ENCODE results near the gene MTX1. TPM values are rescaled to one million over a fixed set of nuclear protein-coding genes. Genes with fewer than 3 reads are reported as not detected.
A peak's percentile ranks its signal among the peaks of the same experiment; 100 is the strongest.
"Not testable (repeated sequence)": the region's sequence is repeated elsewhere in the genome, so short reads cannot be mapped to it uniquely, and the experiment has no call there.

Gene MTX1
- total RNA-seq, 3 donors from 2014 or later = 41.1 to 50.8 (median 44.8) TPM

GRCh38 chr1:155207806-155208540, 522 bp upstream of the MTX1 start, which contains the start of gene THBS3:
TSS of gene THBS3 (minus strand) at chr1:155207897. CDS start at chr1:155207876, 21 bp downstream.
- no peak for TF ChIP-seq POLR2A (IDR thresholded peaks at IDR 0.05)
- TF ChIP-seq POLR2AphosphoS5 (IDR thresholded peaks at IDR 0.05) = no peak
- TF ChIP-seq, protein P1, sequence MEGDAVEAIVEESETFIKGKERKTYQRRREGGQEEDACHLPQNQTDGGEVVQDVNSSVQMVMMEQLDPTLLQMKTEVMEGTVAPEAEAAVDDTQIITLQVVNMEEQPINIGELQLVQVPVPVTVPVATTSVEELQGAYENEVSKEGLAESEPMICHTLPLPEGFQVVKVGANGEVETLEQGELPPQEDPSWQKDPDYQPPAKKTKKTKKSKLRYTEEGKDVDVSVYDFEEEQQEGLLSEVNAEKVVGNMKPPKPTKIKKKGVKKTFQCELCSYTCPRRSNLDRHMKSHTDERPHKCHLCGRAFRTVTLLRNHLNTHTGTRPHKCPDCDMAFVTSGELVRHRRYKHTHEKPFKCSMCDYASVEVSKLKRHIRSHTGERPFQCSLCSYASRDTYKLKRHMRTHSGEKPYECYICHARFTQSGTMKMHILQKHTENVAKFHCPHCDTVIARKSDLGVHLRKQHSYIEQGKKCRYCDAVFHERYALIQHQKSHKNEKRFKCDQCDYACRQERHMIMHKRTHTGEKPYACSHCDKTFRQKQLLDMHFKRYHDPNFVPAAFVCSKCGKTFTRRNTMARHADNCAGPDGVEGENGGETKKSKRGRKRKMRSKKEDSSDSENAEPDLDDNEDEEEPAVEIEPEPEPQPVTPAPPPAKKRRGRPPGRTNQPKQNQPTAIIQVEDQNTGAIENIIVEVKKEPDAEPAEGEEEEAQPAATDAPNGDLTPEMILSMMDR (IDR thresholded peaks at IDR 0.05) = no peak
- H3K27ac ChIP-seq = peak within 1 kb of the TSS; percentile 100
- intact Hi-C loops (cut with DNase I; ENCODE audit: low total_unique reads) = no loop called here
- no peaks in the 10 kb centered on the region for H3K36me3 ChIP-seq
- H3K4me1 ChIP-seq = peaks cover 8 to 20% of the 10 kb centered on the region in 2 donors
- no peak for DNase-seq (ENCODE audit: low spot score in 2 of 2)
- H3K27me3 ChIP-seq = no peaks in the 10 kb centered on the region
- H3K9me3 ChIP-seq = no peaks in the 10 kb centered on the region
- H3K4me3 ChIP-seq = peak within 1 kb of the TSS; percentile 69 to 87 (median 78)

- no peaks in the 10 kb centered on the region for H3K36me3 ChIP-seq
- peaks cover 8 to 20% of the 10 kb centered on the region in 2 donors for H3K4me1 ChIP-seq
- TF ChIP-seq, protein P1 (IDR thresholded peaks at IDR 0.05) = no peak
- no peak for TF ChIP-seq POLR2A (IDR thresholded peaks at IDR 0.05)
- no peak for TF ChIP-seq POLR2AphosphoS5 (IDR thresholded peaks at IDR 0.05)
- H3K27ac ChIP-seq = peak overlapping the region; percentile 100
- no peak for DNase-seq (ENCODE audit: low spot score in 2 of 2)
- H3K4me3 ChIP-seq = peak overlapping the region; percentile 69 to 87 (median 78)
- H3K27me3 ChIP-seq = no peaks in the 10 kb centered on the region
- no peaks in the 10 kb centered on the region for H3K9me3 ChIP-seq
- intact Hi-C loops (cut with DNase I; ENCODE audit: low total_unique reads) = no loop called here
These were observed 822 bp downstream of the MTX1 start for GRCh38 chr1:155209312-155209721.

DNA sequence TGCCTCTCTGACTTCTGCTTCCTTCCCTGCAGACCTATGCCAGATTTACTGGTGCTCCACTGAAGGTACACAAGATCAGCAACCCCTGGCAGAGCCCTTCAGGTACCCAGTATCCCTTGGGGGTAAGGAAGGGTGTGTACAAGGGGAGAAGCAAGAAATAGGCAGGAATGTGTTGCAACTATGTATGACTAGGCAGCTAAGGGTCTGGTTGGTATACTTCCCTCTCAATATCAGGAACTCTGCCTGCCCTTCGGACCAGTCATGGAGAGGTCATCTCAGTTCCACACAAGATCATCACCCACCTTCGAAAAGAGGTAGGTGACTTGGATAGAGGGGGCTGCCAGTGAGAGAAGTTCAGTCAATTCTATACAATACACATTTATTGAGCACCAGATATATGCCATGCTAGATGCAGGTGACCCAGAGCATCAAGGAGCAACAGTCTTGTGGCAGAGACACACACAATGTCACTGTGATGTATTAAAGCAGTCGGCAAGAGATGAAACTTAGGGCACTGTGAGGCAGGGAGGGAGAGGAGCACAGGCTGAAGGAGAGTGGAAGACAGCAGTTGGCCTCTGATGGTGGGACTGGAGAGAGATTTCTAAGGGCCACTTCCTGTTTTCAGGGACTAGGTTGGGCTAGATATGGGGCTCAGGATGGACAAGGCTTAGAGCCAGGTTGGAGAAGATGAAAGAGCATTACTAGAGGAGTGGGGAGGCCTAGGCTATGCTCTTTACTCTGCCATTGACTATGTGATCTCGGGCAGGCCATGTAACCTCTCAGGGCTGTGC, 2.0 kb downstream of the MTX1 start:
- TF ChIP-seq, protein P1 (IDR thresholded peaks at IDR 0.05) = no peak
- no peak for TF ChIP-seq POLR2AphosphoS5 (IDR thresholded peaks at IDR 0.05)
- TF ChIP-seq POLR2A (IDR thresholded peaks at IDR 0.05) = no peak
- intact Hi-C loops (cut with DNase I; ENCODE audit: low total_unique reads) = no loop called here
- Histone ChIP-seq H3K9me3 (no peaks in the 10 kb centered on the region), H3K4me3 (no peak overlapping the region), H3K27ac (no peak overlapping the region), H3K36me3 (no peaks in the 10 kb centered on the region), H3K4me1 (peaks cover 8 to 20% of the 10 kb centered on the region in 2 donors), H3K27me3 (no peaks in the 10 kb centered on the region)
- no peak for DNase-seq (ENCODE audit: low spot score in 2 of 2)

DNA sequence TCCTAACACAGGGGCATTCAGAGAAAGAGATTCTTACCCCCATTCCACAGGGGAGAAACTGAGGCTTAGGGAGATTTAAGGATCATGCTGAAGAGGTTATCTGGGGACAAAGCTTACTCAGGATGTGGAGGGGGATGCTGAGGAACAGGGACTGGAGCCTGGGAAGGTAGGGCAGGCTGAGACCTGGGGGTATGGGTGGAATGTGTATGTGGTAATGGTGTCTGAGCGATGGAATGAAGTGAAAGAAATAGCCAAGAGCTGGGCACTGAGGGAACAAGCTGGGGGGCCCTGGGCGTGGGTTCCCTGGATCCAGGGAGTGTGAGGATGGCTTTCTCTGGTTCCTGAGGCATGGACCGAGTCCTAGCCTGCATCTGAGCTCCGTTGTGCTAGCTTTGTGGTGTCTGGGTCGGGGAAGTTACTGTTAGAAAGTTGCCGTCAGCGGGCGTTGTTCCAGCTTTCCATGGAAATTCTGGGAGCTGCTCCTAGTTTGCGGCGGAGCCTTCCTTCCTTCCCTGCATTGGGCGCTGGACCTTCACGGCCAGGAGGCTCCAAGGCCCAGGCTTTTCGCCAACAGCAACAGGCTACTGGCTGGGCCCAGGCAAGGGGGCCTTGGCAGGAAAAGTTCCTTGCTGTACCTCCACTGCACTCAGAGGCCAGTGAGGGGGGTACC, 3.0 kb downstream of the MTX1 start:
- H3K36me3 ChIP-seq; DNase-seq (ENCODE audit: low spot score in 2 of 2); H3K9me3 ChIP-seq; H3K27ac ChIP-seq; H3K27me3 ChIP-seq; H3K4me3 ChIP-seq; intact Hi-C loops (cut with DNase I; ENCODE audit: low total_unique reads): not testable (repeated sequence)
- peaks cover 8 to 20% of the 10 kb centered on the region in 2 donors for H3K4me1 ChIP-seq

- peaks cover 6 to 19% of the 10 kb centered on the region in 2 donors for H3K4me1 ChIP-seq
These were observed 3.6 kb downstream of the MTX1 start for GRCh38 chr1:155212051-155212440.

GRCh38 chr1:155214702-155215101, 6.2 kb downstream of the MTX1 start:
- H3K27me3 ChIP-seq; intact Hi-C loops (cut with DNase I; ENCODE audit: low total_unique reads); H3K4me3 ChIP-seq; H3K27ac ChIP-seq; H3K36me3 ChIP-seq; H3K9me3 ChIP-seq; DNase-seq (ENCODE audit: low spot score in 2 of 2); H3K4me1 ChIP-seq: not testable (repeated sequence)

More at GRCh38 chr1:155212051-155212440, 3.6 kb downstream of the MTX1 start:
- H3K27ac ChIP-seq; DNase-seq (ENCODE audit: low spot score in 2 of 2); H3K9me3 ChIP-seq; H3K27me3 ChIP-seq; H3K4me3 ChIP-seq; H3K36me3 ChIP-seq; intact Hi-C loops (cut with DNase I; ENCODE audit: low total_unique reads): not testable (repeated sequence)
